WTC11 (cell line): ENCODE data around the gene POLR1C.

ENCODE experiments used
- CBFB ChIP-seq: sonication (generic); formaldehyde crosslinking; IDR thresholded peaks from 2 replicates; pipeline ENCODE4 v1.8.1; 2022; ENCODE audit warnings: mild to moderate bottlenecking, low read depth, missing genetic modification reagents
- CTCF ChIP-seq: fragments of 200-600 bp; IDR thresholded peaks from 2 replicates; pipeline ENCODE4 v1.8.0; 2022; ENCODE audit warnings: antibody characterized with exemption
- E2F5 ChIP-seq: sonication (generic); formaldehyde crosslinking; IDR thresholded peaks from 2 replicates; pipeline ENCODE4 v1.8.1; 2022; ENCODE audit warnings: mild to moderate bottlenecking, moderate library complexity, missing genetic modification reagents
- IRF1 ChIP-seq: sonication (generic); formaldehyde crosslinking; IDR thresholded peaks from 2 replicates; pipeline ENCODE4 v1.8.0; 2023; ENCODE audit warnings: missing genetic modification reagents
- MLX ChIP-seq: sonication (generic); formaldehyde crosslinking; IDR thresholded peaks from 2 replicates; pipeline ENCODE4 v1.8.1; 2023; ENCODE audit warnings: mild to moderate bottlenecking, missing genetic modification reagents, moderate library complexity
- NR3C1 ChIP-seq: sonication (generic); formaldehyde crosslinking; conservative IDR thresholded peaks from 2 replicates; pipeline ENCODE4 v1.8.1; 2023; ENCODE audit warnings: low read depth, mild to moderate bottlenecking, missing genetic modification reagents
- ZNF121 ChIP-seq: sonication (generic); formaldehyde crosslinking; IDR thresholded peaks from 2 replicates; pipeline ENCODE4 v1.8.0; 2023; ENCODE audit warnings: missing genetic modification reagents
- ZSCAN18 ChIP-seq: fragments of 250-450 bp; sonication (Bioruptor Pico); IDR thresholded peaks from 2 replicates; pipeline ENCODE4 v2.1.2; 2022; ENCODE audit warnings: mild to moderate bottlenecking, moderate library complexity

GRCh38 chr6:43532201-43532600 lies 15.3 kb downstream of the POLR1C start:
- TF ChIP-seq CTCF (no peak), CBFB (no peak), E2F5 (CRISPR knock-in tag) (no peak), NR3C1 (CRISPR knock-in tag) (no peak), ZNF121 (CRISPR knock-in tag) (no peak), MLX (CRISPR knock-in tag) (no peak), ZSCAN18 (CRISPR knock-in tag) (no peak), IRF1 (CRISPR knock-in tag) (no peak)
